DND-41 (cell line): ENCODE measurements around the gene SHQ1.

Experiments used
- EZH2 ChIP-seq: IDR thresholded peaks from 3 replicates; pipeline ENCODE4 v1.6.1; 2012; ENCODE audit warnings: borderline replicate concordance, low read depth, mild to moderate bottlenecking, moderate library complexity, low read length, inconsistent platforms; ENCODE audit not compliant: severe bottlenecking
- TF ChIP-seq, protein P1 (sequence below): IDR thresholded peaks from 2 replicates; pipeline ENCODE4 v1.5.1; 2012; ENCODE audit warnings: borderline replicate concordance, low read length, moderate library complexity, mild to moderate bottlenecking; ENCODE audit not compliant: poor library complexity, severe bottlenecking; ENCODE audit errors: extremely low read depth

DNA sequence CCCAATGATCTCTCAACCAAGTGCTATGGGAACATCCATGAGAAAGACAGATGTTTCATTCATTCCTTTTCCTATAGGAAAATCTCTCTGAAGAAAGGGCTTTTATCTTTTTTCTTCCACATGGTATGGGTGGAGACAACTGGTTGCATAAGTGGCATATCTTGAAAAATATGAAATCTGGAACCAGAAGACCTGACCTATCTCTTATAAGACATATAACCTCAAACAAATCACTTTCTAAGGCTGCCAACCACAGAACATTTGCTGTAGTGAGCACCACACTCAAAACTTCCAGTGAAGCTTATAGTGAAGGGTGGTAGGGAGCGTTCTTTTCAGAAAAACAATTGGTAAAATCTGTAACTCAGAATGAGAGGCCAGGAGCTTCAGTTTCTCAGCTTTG lies 58.5 kb downstream of the SHQ1 start:
- TF ChIP-seq, protein P1, sequence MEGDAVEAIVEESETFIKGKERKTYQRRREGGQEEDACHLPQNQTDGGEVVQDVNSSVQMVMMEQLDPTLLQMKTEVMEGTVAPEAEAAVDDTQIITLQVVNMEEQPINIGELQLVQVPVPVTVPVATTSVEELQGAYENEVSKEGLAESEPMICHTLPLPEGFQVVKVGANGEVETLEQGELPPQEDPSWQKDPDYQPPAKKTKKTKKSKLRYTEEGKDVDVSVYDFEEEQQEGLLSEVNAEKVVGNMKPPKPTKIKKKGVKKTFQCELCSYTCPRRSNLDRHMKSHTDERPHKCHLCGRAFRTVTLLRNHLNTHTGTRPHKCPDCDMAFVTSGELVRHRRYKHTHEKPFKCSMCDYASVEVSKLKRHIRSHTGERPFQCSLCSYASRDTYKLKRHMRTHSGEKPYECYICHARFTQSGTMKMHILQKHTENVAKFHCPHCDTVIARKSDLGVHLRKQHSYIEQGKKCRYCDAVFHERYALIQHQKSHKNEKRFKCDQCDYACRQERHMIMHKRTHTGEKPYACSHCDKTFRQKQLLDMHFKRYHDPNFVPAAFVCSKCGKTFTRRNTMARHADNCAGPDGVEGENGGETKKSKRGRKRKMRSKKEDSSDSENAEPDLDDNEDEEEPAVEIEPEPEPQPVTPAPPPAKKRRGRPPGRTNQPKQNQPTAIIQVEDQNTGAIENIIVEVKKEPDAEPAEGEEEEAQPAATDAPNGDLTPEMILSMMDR: no peak
- no peak for TF ChIP-seq EZH2
